ENCODE measurements around the gene CPAMD8.

Gene CPAMD8

GRCh38 chr19:16897856-16898161 is 128.8 kb downstream of the CPAMD8 start:
- H3K4me3 ChIP-seq (ENCODE audit: low read length) = peak overlapping the region; percentile 65
- TF ChIP-seq CTCF (conservative IDR thresholded peaks at IDR 0.05; ENCODE audit: low read length) = no peak
- DNase-seq (ENCODE audit: low read depth) = peak; percentile 36

GRCh38 chr19:16897029-16897855 is 129.4 kb downstream of the CPAMD8 start:
- no peak for TF ChIP-seq CTCF (conservative IDR thresholded peaks at IDR 0.05; ENCODE audit: low read length)
- H3K4me3 ChIP-seq (ENCODE audit: low read length) = peak overlapping the region; percentile 65
- peak; percentile 93 for DNase-seq (ENCODE audit: low read depth)

GRCh38 chr19:16896146-16897028 is 130.2 kb downstream of the CPAMD8 start:
- no peak for DNase-seq (ENCODE audit: low read depth)

GRCh38 chr19:16895467-16896145 is 131.0 kb downstream of the CPAMD8 start:
- TF ChIP-seq CTCF (conservative IDR thresholded peaks at IDR 0.05; ENCODE audit: low read length) = no peak
- H3K4me3 ChIP-seq (ENCODE audit: low read length) = peak overlapping the region; percentile 34; the same call in 1 of the 2 replicates
- peak; percentile 12 for DNase-seq (ENCODE audit: low read depth)

More at GRCh38 chr19:16896146-16897028, 130.2 kb downstream of the CPAMD8 start:
- H3K4me3 ChIP-seq (ENCODE audit: low read length) = peak overlapping the region; percentile 60
- TF ChIP-seq CTCF (conservative IDR thresholded peaks at IDR 0.05; ENCODE audit: low read length) = no peak

GRCh38 chr19:16894080-16894479 is 132.5 kb downstream of the CPAMD8 start:
- no peak for DNase-seq (ENCODE audit: low read depth)
- TF ChIP-seq CTCF (conservative IDR thresholded peaks at IDR 0.05; ENCODE audit: low read length) = no peak
- H3K4me3 ChIP-seq (ENCODE audit: low read length) = no peak overlapping the region

- H3K4me3 ChIP-seq (ENCODE audit: low read length) = no peak overlapping the region
- TF ChIP-seq CTCF (conservative IDR thresholded peaks at IDR 0.05; ENCODE audit: low read length) = no peak
- DNase-seq (ENCODE audit: low read depth) = no peak
These were observed 133.0 kb downstream of the CPAMD8 start for GRCh38 chr19:16893686-16893989.
